GM10248 (cell line): Measurements from ENCODE around the gene CYTH3.

Experiments used
- CTCF ChIA-PET: fragments of 300-600 bp; sonication (Branson Sonifier 250); formaldehyde crosslinking; extraction: SDS; loops from one replicate; lab custom pipeline; 2021; ENCODE audit warnings: antibody characterized with exemption; lab: Yijun Ruan, JAX
- POLR2A ChIA-PET: fragments of 350-650 bp; sonication (Branson Sonifier 250); formaldehyde crosslinking; extraction: SDS; loops from one replicate; lab custom pipeline; 2020; ENCODE audit warnings: antibody characterized with exemption; lab: Yijun Ruan, JAX
- DNase-seq: peaks from one replicate; pipeline ENCODE4 v3.0.0; 2012; ENCODE audit errors: extremely low spot score
- TF ChIP-seq, protein P1 (sequence below): IDR thresholded peaks from 2 replicates; pipeline ENCODE4 v1.5.1; 2012; ENCODE audit warnings: mild to moderate bottlenecking, low read depth; ENCODE audit errors: extremely low read depth, missing control alignments, control extremely low read depth

CYTH3 gene

DNA sequence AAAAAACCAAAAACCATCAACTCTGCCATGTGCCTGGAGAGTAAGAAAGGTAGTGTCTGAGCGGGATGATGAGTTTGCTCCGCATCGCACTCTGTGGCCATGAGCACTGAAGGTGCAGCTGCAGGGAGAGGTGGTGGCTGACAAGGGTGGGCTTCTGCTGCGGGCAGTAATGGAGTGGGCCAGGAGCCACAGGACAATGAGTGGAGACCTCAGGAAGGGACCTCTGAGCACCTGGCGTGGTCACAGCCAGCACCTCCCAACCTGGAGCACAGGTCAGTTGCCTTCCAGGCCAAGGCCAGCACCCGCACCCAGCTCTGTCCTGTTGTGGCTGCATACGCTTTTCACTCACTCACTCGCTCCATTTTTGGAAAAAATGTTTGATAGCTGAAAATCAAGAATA is 125.8 kb downstream of the CYTH3 start:
- TF ChIP-seq, protein P1, sequence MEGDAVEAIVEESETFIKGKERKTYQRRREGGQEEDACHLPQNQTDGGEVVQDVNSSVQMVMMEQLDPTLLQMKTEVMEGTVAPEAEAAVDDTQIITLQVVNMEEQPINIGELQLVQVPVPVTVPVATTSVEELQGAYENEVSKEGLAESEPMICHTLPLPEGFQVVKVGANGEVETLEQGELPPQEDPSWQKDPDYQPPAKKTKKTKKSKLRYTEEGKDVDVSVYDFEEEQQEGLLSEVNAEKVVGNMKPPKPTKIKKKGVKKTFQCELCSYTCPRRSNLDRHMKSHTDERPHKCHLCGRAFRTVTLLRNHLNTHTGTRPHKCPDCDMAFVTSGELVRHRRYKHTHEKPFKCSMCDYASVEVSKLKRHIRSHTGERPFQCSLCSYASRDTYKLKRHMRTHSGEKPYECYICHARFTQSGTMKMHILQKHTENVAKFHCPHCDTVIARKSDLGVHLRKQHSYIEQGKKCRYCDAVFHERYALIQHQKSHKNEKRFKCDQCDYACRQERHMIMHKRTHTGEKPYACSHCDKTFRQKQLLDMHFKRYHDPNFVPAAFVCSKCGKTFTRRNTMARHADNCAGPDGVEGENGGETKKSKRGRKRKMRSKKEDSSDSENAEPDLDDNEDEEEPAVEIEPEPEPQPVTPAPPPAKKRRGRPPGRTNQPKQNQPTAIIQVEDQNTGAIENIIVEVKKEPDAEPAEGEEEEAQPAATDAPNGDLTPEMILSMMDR, result no peak
- ChIA-PET CTCF (no interaction called here), POLR2A (no interaction called here)
- DNase-seq, result no peak

DNA sequence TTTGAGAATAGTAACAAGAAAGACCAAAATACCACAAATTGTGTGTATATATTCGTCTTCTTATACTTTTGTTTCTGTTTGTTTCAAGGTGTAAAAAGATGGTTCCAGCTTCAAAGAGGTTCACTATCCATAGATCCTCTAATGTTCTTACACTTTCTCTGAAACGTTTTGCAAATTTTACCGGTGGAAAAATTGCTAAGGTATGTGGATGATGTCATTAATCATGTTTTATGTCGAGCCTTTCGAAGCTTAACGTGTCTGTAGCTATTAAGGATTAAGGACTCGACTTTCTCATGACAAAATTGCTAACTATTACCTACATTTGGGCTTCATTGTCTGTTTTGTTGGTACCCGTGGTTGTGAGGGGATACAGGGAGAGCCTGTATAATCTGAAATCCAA is 128.4 kb downstream of the CYTH3 start:
- CTCF ChIA-PET, result interaction anchor here (1.5 kb wide), 1 partner anchor 26 kb away, joined by 4 read pairs; no protein-coding TSS in a partner anchor
- DNase-seq, result no peak
- POLR2A ChIA-PET, result no interaction called here
- TF ChIP-seq, protein P1, result no peak

DNA sequence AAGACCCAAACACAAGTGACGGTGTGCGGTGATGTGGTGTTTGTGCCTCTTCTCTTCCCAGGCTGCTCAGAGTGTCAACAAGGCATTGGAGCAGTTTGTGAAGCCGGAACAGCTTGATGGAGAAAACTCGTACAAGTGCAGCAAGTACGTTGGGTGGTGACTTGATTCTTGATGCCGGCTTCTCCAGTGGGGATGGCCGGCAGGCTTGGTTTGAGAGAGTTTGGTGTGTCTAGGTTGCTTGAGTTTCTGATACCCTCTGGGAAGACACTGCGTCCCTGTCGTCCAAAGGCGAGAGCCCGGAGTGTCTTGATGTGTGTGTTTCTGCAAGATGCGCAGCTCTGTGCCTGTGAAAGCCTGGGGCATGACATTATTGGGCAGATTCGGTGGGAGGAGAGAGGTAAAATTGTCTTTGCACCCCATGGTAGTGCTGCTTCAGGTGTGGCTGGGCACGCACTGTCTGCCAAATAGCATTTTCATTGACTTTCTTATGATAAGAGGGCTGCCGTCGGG is 129.5 kb downstream of the CYTH3 start:
- DNase-seq, result no peak
- TF ChIP-seq, protein P1, result no peak
- ChIA-PET POLR2A (no interaction called here), CTCF (interaction anchor here (1.5 kb wide), 1 partner anchor 27 kb away, joined by 4 read pairs; no protein-coding TSS in a partner anchor)

DNA sequence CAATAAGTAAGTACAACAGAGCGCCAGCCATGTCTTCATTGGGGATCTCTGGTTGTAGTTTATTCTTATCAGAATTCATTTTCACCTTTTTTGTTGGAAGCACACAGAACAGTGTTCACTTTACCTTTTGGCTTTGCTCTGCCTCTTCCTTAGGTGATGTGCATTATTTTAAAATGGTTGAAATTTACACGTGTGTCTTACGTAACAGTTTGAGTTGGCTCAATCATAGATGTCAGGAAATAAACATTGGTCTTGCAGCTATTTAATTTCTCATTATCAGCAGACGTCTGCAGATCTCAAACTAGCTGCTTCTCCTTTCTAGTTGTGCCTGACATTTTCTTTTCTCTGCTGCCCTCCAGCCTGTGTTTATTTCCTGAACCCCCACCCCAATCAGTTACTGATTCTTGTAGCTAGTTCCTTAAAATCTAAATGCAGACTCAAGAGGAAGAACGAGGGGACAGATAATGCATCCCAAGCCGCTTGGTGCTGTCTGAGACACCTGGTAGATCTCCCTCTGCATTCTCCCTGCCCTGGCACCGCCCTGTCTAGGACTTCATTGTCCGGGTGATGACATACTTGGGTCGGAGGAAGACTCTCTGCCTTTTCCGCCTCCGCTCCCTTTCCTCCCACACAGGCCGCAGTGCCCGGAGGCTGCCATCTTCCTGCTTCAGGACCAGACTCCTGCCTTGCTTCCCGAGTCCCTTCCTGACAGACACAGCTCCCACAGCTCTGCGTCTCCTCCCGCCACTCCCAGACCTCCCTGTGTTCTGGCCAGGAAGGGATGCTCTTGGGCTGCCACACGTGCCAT is 133.0 kb downstream of the CYTH3 start:
- TF ChIP-seq, protein P1, result no peak
- ChIA-PET CTCF (interaction anchor here (1.0 to 3.8 kb wide), 3 partner anchors 9 to 142 kb away, joined by 3 to 13 read pairs (median 5); no protein-coding TSS in a partner anchor), POLR2A (no interaction called here)

DNA sequence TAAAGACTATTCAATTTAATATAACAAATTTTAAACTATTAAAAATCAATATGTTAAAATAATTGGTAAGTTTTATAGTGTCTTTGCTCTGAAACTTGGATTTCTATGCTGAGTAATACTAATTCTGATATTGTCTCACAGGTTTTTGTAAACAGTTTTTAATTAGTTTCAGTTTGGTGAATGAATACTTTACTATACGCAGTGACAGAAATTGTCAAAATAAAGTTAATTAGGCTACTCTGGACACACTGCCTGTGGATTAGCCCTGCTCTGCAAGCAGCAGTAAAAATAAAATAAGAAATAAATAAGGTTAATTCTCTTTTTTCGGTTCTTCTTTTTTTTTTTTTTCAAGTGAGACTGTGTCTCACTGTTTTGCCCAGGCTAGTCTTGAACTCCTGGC is 135.9 kb downstream of the CYTH3 start:
- ChIA-PET POLR2A (no interaction called here), CTCF (no interaction called here)
- TF ChIP-seq, protein P1, result no peak
- DNase-seq, result no peak

More for the DNA sequence above, 133.0 kb downstream of the CYTH3 start:
- no peak for DNase-seq

DNA sequence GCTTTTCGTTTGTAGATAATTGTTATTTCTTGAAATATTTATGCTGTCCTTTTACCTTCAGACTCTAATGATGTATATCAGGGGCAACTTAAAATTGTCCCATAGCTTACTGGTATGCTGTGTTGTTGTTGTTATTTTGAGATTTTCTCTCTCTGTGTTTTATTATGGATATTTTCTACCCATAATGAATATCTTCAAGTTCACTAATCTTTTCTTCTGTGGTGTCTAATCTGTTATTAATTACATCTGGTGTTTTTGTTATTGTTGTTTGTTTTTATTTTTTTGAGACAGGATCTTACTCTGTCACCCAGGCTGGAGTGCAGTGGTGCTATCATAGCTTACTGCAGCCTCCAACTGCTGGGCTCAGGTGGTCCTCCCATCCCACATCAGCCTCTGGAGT is 139.2 kb downstream of the CYTH3 start:
- ChIA-PET POLR2A (no interaction called here), CTCF (no interaction called here)
- DNase-seq, result no peak
- TF ChIP-seq, protein P1, result no peak
